Fibroblast of lung (primary cell): ENCODE results near the gene PRR27. TPM values are rescaled to one million over a fixed set of nuclear protein-coding genes. Genes with fewer than 3 reads are reported as not detected.

Source experiments
- DNase-seq, 2 donors: peaks; one replicate each; pipeline versions ENCODE4 v3.0.0 to v3.0.0-alpha.2; 2010; ENCODE audit warnings: low read depth in 2 of 2
- H2AFZ ChIP-seq: 2 replicates; pipeline ENCODE4 v1.5.1; 2012; ENCODE audit warnings: low read length, control low read depth, inconsistent platforms
- H3K27ac ChIP-seq: 2 replicates; pipeline ENCODE4 v1.5.1; 2011; ENCODE audit warnings: low read length, control low read depth; ENCODE audit not compliant: insufficient read depth
- H3K27me3 ChIP-seq: 2 replicates; pipeline ENCODE4 v1.5.1; 2011; ENCODE audit warnings: mild to moderate bottlenecking, low read length; ENCODE audit not compliant: control insufficient read depth, insufficient read depth
- H3K36me3 ChIP-seq: 2 replicates; pipeline ENCODE4 v1.5.1; 2011; ENCODE audit warnings: low read length; ENCODE audit not compliant: control insufficient read depth, insufficient read depth
- H3K4me1 ChIP-seq: 2 replicates; pipeline ENCODE4 v1.5.1; 2011; ENCODE audit warnings: low read length; ENCODE audit not compliant: control insufficient read depth, insufficient read depth; ENCODE audit errors: extremely low read depth
- H3K4me2 ChIP-seq: 2 replicates; pipeline ENCODE4 v1.5.1; 2011; ENCODE audit warnings: low read length, control low read depth; ENCODE audit not compliant: insufficient read depth; ENCODE audit errors: extremely low read depth
- H3K4me3 ChIP-seq, 4 experiments: fragments of 200-600 bp in 1 of 4; sonication (generic) in 1 of 4; replicated peaks in 1 of 4; 2 replicates each; pipeline ENCODE4 v1.5.1; 2011 to 2016; ENCODE audit warnings: low read length in 4 of 4, low read depth in 3 of 4, mild to moderate bottlenecking in 3 of 4, control low read depth in 2 of 4, inconsistent platforms in 1 of 4, mixed read lengths in 1 of 4; ENCODE audit not compliant: insufficient read depth in 1 of 4; ENCODE audit errors: control extremely low read depth in 1 of 4
- H3K79me2 ChIP-seq: 2 replicates; pipeline ENCODE4 v1.5.1; 2012; ENCODE audit warnings: mild to moderate bottlenecking, low read length, inconsistent platforms; ENCODE audit not compliant: control insufficient read depth, insufficient read depth
- H3K9ac ChIP-seq: 2 replicates; pipeline ENCODE4 v1.5.1; 2011; ENCODE audit warnings: mild to moderate bottlenecking, low read length, control low read depth; ENCODE audit not compliant: insufficient read depth
- H3K9me3 ChIP-seq: 2 replicates; pipeline ENCODE4 v1.5.1; 2012; ENCODE audit warnings: low read depth, low read length; ENCODE audit not compliant: control insufficient read depth, insufficient read depth
- H4K20me1 ChIP-seq: 2 replicates; pipeline ENCODE4 v1.5.1; 2011; ENCODE audit warnings: low read length; ENCODE audit not compliant: control insufficient read depth, insufficient read depth; ENCODE audit errors: extremely low read depth
- EZH2 ChIP-seq: IDR thresholded peaks from 2 replicates; pipeline ENCODE4 v1.5.1; 2012; ENCODE audit warnings: low read length, control low read depth, mild to moderate bottlenecking; ENCODE audit errors: missing control alignments
- polyA plus RNA-seq, 2 donors: library from polyadenylated mRNA; depleted of rRNA in 1 of 2; stranded (reverse) in 1 of 2; unstranded in 1 of 2; fragments of >200 nt; gene quantifications; 2 replicates each; pipeline ENCODE4 v1.2.1, GENCODE V29; 2011 to 2012; ENCODE audit warnings: missing spikeins in 1 of 2
- total RNA-seq: library from RNA; depleted of rRNA; stranded (reverse); fragments of >200 nt; gene quantifications from 2 replicates; pipeline ENCODE4 v1.2.1, GENCODE V29; 2014
- TF ChIP-seq, protein P1 (sequence below), 2 donors: IDR thresholded peaks in 1 of 2; conservative IDR thresholded peaks in 1 of 2; 1 replicate in 1 of 2; 2 replicates in 1 of 2; pipeline ENCODE4 v1.5.1; 2011 to 2012; ENCODE audit warnings: low read length in 2 of 2, control low read depth in 1 of 2, inconsistent platforms in 1 of 2, low read depth in 1 of 2, mild to moderate bottlenecking in 1 of 2

PRR27 gene
- total and polyA plus RNA-seq, 2 donors (not counting 1 experiment from before 2014, with no cell fraction given) = not detected

DNA sequence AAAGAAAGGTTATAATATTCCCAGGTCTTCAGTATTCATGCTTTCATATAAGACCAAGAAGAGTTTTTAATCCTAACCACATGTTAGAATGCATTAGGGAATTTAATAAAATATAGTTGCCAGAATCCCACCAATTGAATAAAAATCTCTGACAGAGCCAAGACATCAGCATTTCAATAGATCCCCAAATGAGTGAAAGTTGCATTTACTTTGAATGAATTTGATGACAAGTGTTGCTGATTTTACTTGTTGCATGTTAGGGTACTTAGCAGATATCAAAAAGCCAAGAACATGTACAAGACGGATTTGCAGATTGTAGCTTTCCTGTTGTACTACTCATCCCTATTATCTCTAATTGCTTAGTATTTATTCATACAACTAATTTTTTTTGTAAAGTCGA is 39.9 kb upstream of the PRR27 start:
- Histone ChIP-seq H3K27me3 (no peaks in the 10 kb centered on the region), H3K27ac (no peak overlapping the region), H4K20me1 (no peaks in the 10 kb centered on the region), H3K4me1 (no peaks in the 10 kb centered on the region), H3K36me3 (no peaks in the 10 kb centered on the region), H3K9ac (no peak overlapping the region), H3K4me2 (no peak overlapping the region), H2AFZ (no peak overlapping the region), H3K9me3 (no peaks in the 10 kb centered on the region), H3K4me3 (no peak overlapping the region), H3K79me2 (no peaks in the 10 kb centered on the region)
- DNase-seq = no peak
- TF ChIP-seq, protein P1, sequence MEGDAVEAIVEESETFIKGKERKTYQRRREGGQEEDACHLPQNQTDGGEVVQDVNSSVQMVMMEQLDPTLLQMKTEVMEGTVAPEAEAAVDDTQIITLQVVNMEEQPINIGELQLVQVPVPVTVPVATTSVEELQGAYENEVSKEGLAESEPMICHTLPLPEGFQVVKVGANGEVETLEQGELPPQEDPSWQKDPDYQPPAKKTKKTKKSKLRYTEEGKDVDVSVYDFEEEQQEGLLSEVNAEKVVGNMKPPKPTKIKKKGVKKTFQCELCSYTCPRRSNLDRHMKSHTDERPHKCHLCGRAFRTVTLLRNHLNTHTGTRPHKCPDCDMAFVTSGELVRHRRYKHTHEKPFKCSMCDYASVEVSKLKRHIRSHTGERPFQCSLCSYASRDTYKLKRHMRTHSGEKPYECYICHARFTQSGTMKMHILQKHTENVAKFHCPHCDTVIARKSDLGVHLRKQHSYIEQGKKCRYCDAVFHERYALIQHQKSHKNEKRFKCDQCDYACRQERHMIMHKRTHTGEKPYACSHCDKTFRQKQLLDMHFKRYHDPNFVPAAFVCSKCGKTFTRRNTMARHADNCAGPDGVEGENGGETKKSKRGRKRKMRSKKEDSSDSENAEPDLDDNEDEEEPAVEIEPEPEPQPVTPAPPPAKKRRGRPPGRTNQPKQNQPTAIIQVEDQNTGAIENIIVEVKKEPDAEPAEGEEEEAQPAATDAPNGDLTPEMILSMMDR (conservative IDR thresholded peaks at IDR 0.05 in 1 of 2, IDR thresholded peaks at IDR 0.05 in 1 of 2; ENCODE audit: low read depth in 1 of 2, low read length in 2 of 2) = no peak
- TF ChIP-seq EZH2 = no peak

DNA sequence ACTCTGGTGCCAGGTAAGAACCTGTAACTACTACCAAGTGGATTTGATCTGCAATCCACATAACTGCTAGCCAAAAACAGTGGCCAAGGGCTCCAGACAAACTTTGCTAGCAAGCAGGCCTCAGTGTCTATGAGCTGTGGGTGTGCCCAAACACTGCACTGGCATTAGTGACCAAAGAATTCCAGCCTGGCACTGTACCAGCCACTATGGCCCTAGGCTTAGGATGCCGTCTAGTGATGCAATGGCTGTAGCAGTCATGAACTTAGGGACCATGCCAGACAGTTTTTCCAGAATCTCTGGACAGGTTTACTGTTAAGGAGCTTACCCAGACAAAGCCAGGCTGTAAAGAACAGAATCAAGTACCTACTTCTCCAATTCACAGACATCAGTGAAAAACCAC is 33.7 kb upstream of the PRR27 start:
- H3K4me2 ChIP-seq = no peak overlapping the region

DNA sequence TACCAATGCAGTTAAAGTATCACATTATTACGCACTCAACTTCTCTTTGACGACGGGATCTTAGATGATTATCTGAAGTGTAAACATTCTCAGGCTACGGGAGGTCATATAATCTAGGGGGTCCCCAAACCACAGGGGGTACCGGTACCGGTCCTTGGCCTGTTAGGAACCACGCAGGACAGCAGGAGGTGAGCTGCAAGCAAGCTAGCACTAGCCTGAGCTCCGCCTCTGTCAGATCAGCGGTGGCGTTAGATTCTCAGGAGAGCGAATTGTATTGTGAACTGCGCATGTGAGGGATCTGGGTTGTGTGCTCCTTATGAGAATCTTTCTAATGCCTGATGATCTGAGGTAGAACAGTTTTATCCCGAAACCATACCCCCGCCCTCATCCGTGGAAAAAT is 20.6 kb upstream of the PRR27 start:
- H3K9me3 ChIP-seq = no peaks in the 10 kb centered on the region
- no peak overlapping the region for H3K27ac ChIP-seq
- H3K79me2 ChIP-seq = no peaks in the 10 kb centered on the region
- TF ChIP-seq EZH2 = no peak
- TF ChIP-seq, protein P1 (conservative IDR thresholded peaks at IDR 0.05 in 1 of 2, IDR thresholded peaks at IDR 0.05 in 1 of 2; ENCODE audit: low read depth in 1 of 2, low read length in 2 of 2) = no peak
- no peaks in the 10 kb centered on the region for H4K20me1 ChIP-seq
- no peak for DNase-seq
- H3K36me3 ChIP-seq = no peaks in the 10 kb centered on the region
- no peak overlapping the region for H3K4me3 ChIP-seq
- no peaks in the 10 kb centered on the region for H3K4me1 ChIP-seq
- H3K9ac ChIP-seq = no peak overlapping the region
- H3K4me2 ChIP-seq = no peak overlapping the region
- H3K27me3 ChIP-seq = no peaks in the 10 kb centered on the region
- no peak overlapping the region for H2AFZ ChIP-seq

More for the DNA sequence above, 33.7 kb upstream of the PRR27 start:
- no peaks in the 10 kb centered on the region for H3K27me3 ChIP-seq
- no peaks in the 10 kb centered on the region for H3K9me3 ChIP-seq
- H4K20me1 ChIP-seq = no peaks in the 10 kb centered on the region
- no peak overlapping the region for H2AFZ ChIP-seq
- no peaks in the 10 kb centered on the region for H3K4me1 ChIP-seq
- no peak for TF ChIP-seq EZH2
- TF ChIP-seq, protein P1 (conservative IDR thresholded peaks at IDR 0.05 in 1 of 2, IDR thresholded peaks at IDR 0.05 in 1 of 2; ENCODE audit: low read depth in 1 of 2, low read length in 2 of 2) = no peak
- H3K9ac ChIP-seq = no peak overlapping the region
- no peak overlapping the region for H3K4me3 ChIP-seq
- H3K79me2 ChIP-seq = no peaks in the 10 kb centered on the region
- H3K27ac ChIP-seq = no peak overlapping the region
- H3K36me3 ChIP-seq = no peaks in the 10 kb centered on the region
- no peak for DNase-seq
